HG02623 (cell line): ENCODE data around the gene SLC22A13.
"Not testable (repeated sequence)": the region's sequence is repeated elsewhere in the genome, so short reads cannot be mapped to it uniquely, and the experiment has no call there.

Experiments
- ATAC-seq: cut with Tn5 transposase; IDR thresholded peaks from one replicate; pipeline ENCODE4 v1.9.1; 2021; ENCODE audit warnings: moderate library complexity; ENCODE audit not compliant: unreplicated experiment

SLC22A13 gene

GRCh38 chr3:38260474-38260873, 5.1 kb upstream of the SLC22A13 start:
- ATAC-seq, result no peak

DNA sequence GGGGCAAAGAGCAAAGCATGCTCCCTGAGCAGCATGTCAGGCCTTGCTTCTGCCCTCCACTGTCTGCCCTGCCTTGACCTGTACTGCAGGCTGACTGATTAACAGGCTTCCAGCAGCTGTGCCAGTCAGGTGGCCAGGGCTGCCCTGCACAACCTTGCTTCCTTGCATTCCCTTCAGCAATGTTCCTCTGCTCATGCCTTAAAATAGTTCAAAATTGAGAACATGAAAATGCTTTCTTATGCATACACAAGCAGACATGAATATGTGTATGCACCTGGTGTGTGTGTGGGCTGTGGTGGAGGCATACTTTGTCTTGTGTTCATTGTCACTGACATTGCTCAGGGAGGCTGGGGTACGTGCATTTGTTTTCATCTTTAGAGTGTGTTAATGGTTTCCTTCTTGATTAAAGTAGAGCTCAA, 1.2 kb upstream of the SLC22A13 start:
- no peak for ATAC-seq

- ATAC-seq, result no peak
Measured at GRCh38 chr3:38264779-38265178, 833 bp upstream of the SLC22A13 start.

GRCh38 chr3:38266810-38267209, 1.2 kb downstream of the SLC22A13 start:
- no peak for ATAC-seq

DNA sequence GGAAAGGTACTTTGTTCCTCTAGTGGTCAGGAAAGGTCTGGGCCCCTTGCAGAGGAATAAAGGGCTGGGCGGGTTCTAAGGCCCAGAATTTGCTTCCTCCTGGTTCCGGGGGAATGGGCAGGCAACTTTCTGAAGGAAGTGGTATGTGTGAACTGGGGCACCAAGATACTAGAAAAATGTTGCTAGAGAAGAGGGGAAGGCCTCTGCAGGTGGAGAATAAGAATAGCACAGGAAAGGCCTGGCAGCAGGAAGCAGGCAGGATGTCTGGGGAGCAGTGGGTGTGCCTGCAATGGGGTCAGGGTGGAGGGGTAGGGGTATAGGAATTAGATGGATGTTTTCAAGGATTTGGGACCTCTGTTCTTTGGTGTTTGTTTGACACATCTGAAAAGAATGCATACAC, 2.0 kb downstream of the SLC22A13 start:
- no peak for ATAC-seq

GRCh38 chr3:38268087-38268486, 2.5 kb downstream of the SLC22A13 start:
- ATAC-seq, result no peak

DNA sequence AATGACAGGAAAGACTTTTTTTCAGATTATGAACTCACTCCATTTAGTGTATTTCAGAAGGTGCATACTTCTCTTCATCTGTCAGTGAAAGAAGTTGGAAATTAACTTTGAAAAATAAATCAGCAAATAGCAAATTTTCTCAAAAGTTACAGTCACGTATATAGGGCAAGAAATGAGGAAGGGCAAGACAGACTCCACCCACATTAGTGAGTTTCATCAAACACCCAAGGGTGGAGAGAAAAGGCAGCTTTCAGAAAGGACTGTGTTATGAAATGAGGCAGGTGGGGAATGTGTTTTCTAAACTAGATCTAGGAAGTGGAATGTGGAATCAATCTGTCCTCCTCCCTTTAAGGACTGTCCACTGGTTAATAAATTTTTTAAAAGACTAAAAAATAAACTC, 2.9 kb downstream of the SLC22A13 start:
- ATAC-seq, result no peak

DNA sequence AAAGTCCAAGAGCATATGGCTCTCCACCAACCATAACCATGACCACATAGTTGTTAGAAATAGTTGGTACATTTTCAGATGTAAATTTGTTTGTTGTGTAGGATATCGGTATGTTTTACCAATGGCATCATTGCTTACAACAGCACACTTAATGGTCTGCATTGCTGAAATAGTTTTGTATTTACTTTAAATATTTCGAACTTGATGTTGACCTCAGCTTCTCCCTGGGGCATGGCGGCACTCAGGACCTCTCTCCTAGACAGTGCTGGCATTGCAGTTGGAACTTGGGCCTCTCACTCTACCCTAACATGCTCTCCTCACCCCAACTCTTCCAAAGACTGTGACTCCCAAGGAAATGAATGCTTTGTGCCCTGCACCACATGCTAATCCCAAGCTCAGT, 5.0 kb downstream of the SLC22A13 start:
- no peak for ATAC-seq

DNA sequence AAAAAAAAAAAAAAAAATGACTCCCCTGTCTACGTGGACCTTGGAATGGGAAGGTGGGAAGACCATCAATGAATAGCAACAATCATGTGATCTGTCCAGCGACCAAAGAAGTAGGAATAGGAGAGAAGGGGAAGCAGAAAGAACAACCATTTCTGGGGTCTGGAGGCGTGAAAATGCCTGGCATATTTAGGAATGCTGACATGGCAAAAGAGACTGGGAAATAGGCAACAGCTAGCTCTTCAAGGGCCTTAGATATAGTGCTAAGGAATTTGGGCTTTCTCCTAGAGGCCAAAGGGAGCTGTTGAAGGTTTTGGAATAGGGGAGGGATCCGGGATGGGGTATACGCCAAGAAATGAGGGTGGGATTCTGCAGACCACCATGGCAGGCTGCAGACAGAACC, 5.9 kb downstream of the SLC22A13 start:
- ATAC-seq, result no peak

- no peak for ATAC-seq
Measured at GRCh38 chr3:38274864-38275649, 9.4 kb downstream of the SLC22A13 start.

DNA sequence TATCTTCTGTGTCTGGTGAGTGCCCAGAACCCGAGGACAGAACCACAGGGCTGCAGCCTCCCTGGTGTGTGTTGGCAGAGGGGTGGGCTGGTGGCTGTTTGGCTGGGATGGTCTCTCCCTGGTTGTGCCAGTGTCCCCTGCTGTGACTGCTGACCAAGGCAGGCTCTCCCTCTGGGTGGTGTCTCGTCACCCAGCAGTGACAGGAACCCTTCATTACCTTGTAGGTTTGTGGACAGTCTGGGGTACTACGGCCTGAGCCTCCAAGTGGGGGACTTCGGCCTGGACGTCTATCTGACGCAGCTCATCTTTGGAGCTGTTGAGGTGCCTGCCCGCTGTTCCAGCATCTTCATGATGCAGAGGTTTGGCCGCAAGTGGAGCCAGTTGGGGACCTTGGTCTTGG, 10.0 kb downstream of the SLC22A13 start:
- no peak for ATAC-seq

- no peak for ATAC-seq
Measured at GRCh38 chr3:38276081-38276916, 10.7 kb downstream of the SLC22A13 start.

DNA sequence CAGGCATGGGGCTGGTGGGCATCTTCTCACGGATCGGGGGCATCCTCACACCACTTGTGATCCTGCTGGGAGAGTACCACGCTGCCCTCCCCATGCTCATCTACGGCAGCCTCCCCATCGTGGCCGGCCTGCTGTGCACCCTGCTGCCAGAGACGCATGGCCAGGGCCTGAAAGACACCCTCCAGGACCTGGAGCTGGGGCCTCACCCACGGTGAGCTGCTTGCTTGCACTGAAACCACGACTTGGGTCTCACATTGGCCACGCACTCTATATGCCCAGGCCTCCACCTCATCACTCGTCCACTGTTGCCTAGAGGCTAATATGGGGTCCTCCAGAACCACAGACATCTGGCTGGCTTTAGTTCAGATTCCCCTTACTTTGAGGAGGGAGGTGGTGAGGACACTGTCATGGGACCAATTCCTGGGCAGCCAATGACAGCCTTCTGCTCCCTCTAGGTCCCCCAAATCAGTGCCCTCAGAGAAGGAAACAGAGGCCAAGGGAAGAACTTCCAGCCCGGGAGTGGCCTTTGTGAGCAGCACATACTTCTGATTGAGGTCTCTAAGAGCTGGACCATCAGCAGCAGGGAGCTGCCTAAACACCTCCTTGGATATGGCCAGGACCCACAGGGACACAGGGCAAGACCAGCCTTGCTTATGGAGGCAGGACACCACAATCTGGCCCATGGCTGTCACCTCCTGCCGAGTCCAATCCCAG, 11.5 kb downstream of the SLC22A13 start:
- no peak for ATAC-seq

DNA sequence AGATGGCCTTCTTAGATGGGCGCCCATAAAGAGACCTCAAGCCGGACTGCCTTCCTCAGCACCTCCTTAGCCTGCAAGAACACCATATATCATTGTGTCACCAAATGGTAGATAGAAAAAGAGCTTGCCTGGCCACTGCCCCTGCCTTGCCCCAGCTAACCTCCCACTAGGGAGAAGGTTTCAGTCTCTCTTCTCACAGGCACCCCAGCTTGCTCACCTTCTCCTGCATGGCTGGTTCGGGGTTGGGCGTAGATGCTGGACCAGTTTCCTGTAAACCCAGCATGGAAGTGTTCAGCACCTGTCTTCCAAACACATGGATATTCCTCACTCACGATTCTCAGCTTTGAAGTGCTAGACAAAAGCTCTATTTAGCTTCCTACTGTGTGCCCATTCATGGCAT, 13.2 kb downstream of the SLC22A13 start:
- no peak for ATAC-seq

DNA sequence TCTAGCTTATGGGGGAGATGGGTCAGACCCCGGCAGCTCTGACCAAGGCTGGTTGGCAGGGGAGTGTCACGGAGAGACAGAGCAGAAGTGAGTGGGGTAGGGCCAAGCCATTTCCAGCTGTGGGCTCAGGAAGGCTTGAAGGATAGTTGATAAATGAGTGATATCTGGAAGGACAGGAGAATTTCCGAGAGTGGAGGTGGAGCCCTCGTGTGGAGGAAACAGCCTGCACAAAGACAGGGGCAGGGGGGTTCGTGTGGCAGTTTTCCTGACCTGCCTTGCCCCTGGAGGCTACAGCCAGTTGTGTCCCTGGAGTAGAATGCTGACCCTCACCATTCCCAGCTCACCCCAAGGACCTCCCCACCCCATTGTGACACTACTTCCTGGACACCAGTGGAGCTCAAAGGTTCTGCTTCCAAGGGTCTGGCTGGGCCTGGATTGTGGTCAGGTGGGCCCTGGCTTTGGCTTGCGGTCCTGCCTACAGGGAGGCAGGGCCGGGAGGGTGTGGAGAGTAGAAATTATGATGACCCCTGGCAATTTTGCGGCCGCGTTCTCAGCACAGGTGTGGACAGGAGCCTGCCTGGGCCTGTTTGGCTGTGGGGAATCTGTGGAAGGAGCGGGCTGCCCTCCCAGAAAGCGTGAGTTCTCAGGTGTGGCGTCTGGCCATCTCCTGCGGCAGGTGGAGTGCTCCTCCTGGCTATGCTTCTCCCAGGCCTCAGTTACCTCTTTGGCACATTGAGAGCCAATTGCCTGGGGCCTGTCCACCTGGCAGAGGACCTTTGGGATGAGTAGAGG, 16.5 kb downstream of the SLC22A13 start, which contains the start of gene SLC22A14:
Gene SLC22A14, plus strand, starts transcription at position 400 of the 792 bp plus-strand sequence. CDS start 23,733 bp downstream, outside the sequence.
- ATAC-seq, result no peak

- no peak for ATAC-seq
Measured at GRCh38 chr3:38283810-38284755, 18.5 kb downstream of the SLC22A13 start.

DNA sequence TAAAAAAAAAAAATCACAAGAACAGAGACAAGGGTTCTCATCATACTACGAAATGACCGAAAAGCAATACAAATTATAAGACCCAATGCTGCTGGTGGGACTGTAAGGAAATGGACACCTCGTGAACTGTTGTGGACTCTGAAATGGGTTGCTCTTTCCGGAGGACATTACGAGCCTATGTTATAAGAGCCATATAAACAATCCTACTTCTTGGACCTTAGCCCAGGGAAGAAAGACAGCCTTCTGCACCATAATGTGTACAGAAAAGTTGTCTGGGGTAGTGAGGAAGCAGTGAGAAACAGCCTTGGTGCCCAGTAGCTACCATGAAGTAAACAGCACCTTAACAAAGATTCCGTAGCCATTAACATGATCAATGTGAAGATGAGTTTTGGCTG, 19.1 kb downstream of the SLC22A13 start:
- ATAC-seq, result no peak

GRCh38 chr3:38289286-38290217, 23.9 kb downstream of the SLC22A13 start:
- ATAC-seq, result not testable (repeated sequence)
